Skeletal muscle tissue (tissue), 4 donors: ENCODE results near the gene FNTB. TPM values are rescaled to one million over a fixed set of nuclear protein-coding genes. Genes with fewer than 3 reads are reported as not detected.

Source experiments
- H3K27ac ChIP-seq: one replicate; pipeline ENCODE4 v1.7.0; 2013; ENCODE audit warnings: mild to moderate bottlenecking, low read depth, low read length, inconsistent platforms
- H3K27me3 ChIP-seq, 3 donors: one replicate each; pipeline ENCODE4 v1.7.0; 2013; ENCODE audit warnings: low read length in 3 of 3; ENCODE audit not compliant: control insufficient read depth in 3 of 3, insufficient read depth in 3 of 3
- H3K36me3 ChIP-seq, 3 donors: one replicate each; pipeline ENCODE4 v1.7.0; 2013; ENCODE audit warnings: low read length in 3 of 3; ENCODE audit not compliant: control insufficient read depth in 3 of 3, insufficient read depth in 3 of 3
- H3K4me1 ChIP-seq, 3 donors: one replicate each; pipeline ENCODE4 v1.7.0; 2013; ENCODE audit warnings: low read length in 3 of 3, mild to moderate bottlenecking in 3 of 3; ENCODE audit not compliant: control insufficient read depth in 3 of 3, insufficient read depth in 3 of 3
- H3K4me3 ChIP-seq, 3 donors: one replicate each; pipeline ENCODE4 v1.7.0; 2013; ENCODE audit warnings: low read length in 3 of 3
- H3K9ac ChIP-seq, 3 donors: one replicate each; pipeline ENCODE4 v1.7.0; 2013; ENCODE audit warnings: low read length in 3 of 3, mild to moderate bottlenecking in 3 of 3, moderate library complexity in 2 of 3, low read depth in 1 of 3
- H3K9me3 ChIP-seq, 3 donors: one replicate each; pipeline ENCODE4 v1.7.0; 2013; ENCODE audit warnings: low read length in 3 of 3; ENCODE audit not compliant: control insufficient read depth in 3 of 3
- total RNA-seq: library from RNA; depleted of rRNA; stranded (reverse); fragments of >200 nt; gene quantifications from one replicate; pipeline ENCODE4 v1.2.3, GENCODE V29; 2014
- donor health status: Osteomylitis.

FNTB gene
- total RNA-seq, 1 donor from 2014 or later = 5.7 TPM

DNA sequence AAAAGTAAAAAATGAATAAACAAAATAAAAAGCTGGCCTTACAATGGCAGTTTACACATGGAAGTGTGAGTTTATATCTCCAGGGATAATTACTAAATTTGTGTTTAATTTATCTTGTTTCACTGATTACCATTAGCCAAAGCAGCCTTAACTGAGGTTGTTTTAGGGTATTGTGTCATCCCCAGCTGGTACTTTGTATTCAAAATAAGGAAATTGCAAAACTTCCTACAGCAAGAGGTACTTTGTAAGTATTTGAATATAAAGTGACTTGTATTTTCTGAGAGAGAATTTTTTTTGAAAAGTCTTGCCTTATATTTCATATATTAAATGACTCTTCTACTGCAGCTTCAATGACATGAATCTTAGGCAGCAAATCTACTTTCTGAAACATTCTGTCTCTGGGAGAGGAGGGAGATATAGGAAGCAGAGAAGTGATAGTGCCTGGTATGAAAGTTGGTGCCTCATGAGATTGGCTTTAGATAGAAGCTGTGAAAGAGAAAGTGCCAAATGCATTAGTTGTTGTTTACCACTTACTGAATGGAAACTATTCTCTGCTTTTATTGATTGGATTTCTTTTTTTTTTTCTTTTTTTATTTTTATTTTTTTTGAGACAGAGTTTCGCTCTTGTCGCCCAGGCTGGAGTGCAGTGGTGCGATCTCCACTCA is 6.7 kb downstream of the FNTB start:
- Histone ChIP-seq H3K27ac (no peak overlapping the region), H3K9ac (no peak overlapping the region), H3K9me3 (no peaks in the 10 kb centered on the region), H3K36me3 (no peaks in the 10 kb centered on the region), H3K4me1 (peaks cover 2 to 10% (median 3%) of the 10 kb centered on the region in 3 donors), H3K4me3 (no peak overlapping the region), H3K27me3 (no peaks in the 10 kb centered on the region)

- Histone ChIP-seq H3K36me3 (no peaks in the 10 kb centered on the region), H3K4me3 (no peak overlapping the region), H3K27ac (no peak overlapping the region), H3K4me1 (peaks cover 0 to 6% (median 2%) of the 10 kb centered on the region in 3 donors), H3K27me3 (no peaks in the 10 kb centered on the region), H3K9ac (no peak overlapping the region), H3K9me3 (no peaks in the 10 kb centered on the region)
Observed at GRCh38 chr14:64994540-64994939, 7.8 kb downstream of the FNTB start.

DNA sequence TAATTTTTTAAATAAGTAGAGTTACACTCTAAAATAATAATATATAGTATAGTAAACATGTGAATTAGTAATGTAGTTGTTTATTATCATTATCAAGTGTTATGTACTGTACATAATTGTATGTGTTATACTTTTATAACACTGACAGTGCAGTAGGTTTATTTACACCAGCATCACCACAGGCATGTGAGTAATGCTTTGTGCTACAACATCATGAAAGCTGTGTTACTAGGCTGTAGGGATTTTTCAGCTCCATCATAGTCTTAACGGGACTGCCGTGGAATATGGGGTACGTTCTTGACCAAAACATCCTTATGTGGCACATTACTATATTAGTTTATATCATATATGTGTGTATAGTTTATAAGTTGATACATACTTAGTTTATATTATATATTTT is 8.6 kb downstream of the FNTB start:
- H3K36me3 ChIP-seq = no peaks in the 10 kb centered on the region
- H3K9me3 ChIP-seq = no peaks in the 10 kb centered on the region
- no peak overlapping the region for H3K9ac ChIP-seq
- H3K4me1 ChIP-seq = no peaks in the 10 kb centered on the region
- no peaks in the 10 kb centered on the region for H3K27me3 ChIP-seq
- H3K27ac ChIP-seq = no peak overlapping the region
- H3K4me3 ChIP-seq = no peak overlapping the region

DNA sequence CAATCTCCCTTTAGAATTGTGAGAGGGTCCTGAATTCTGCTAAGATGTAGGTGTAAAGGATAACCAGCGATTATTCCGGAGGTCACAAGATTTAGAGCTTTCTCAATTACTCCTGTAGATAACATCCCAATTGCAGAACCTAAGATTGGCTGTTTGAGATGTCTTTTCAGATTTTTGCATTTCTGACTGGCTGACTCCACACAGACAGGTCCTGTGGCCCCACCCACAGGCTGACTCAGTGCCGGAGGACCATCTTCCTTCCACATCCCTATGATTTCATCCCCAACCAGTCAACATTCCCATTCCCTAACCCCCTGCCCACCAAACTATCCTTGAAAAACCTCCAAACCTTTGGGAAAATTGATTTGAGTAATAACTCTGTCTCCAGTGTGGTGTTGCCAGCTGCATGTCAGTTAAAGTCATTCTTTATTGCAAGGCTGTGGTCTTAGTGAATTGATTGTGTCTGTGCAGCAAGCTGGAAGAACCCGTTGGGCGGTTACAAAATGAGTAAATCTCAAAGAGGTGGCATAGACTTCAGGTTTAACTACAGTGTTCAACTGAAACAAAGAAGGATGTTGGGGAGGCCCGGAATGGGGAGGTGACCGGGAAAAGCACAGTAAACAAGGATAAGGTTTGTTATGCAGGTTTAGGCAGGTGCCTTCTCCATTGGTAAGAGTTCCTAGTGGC is 10.6 kb downstream of the FNTB start:
- no peak overlapping the region for H3K27ac ChIP-seq
- no peaks in the 10 kb centered on the region for H3K4me1 ChIP-seq
- no peaks in the 10 kb centered on the region for H3K9me3 ChIP-seq
- H3K27me3 ChIP-seq = no peaks in the 10 kb centered on the region
- H3K9ac ChIP-seq = no peak overlapping the region
- H3K4me3 ChIP-seq = no peak overlapping the region
- no peaks in the 10 kb centered on the region for H3K36me3 ChIP-seq

GRCh38 chr14:64998455-64998931 is 11.8 kb downstream of the FNTB start:
- H3K36me3 ChIP-seq = no peaks in the 10 kb centered on the region
- no peaks in the 10 kb centered on the region for H3K27me3 ChIP-seq
- no peak overlapping the region for H3K27ac ChIP-seq
- H3K4me1 ChIP-seq = no peaks in the 10 kb centered on the region
- H3K9ac ChIP-seq = no peak overlapping the region
- no peak overlapping the region for H3K4me3 ChIP-seq
- H3K9me3 ChIP-seq = no peaks in the 10 kb centered on the region

DNA sequence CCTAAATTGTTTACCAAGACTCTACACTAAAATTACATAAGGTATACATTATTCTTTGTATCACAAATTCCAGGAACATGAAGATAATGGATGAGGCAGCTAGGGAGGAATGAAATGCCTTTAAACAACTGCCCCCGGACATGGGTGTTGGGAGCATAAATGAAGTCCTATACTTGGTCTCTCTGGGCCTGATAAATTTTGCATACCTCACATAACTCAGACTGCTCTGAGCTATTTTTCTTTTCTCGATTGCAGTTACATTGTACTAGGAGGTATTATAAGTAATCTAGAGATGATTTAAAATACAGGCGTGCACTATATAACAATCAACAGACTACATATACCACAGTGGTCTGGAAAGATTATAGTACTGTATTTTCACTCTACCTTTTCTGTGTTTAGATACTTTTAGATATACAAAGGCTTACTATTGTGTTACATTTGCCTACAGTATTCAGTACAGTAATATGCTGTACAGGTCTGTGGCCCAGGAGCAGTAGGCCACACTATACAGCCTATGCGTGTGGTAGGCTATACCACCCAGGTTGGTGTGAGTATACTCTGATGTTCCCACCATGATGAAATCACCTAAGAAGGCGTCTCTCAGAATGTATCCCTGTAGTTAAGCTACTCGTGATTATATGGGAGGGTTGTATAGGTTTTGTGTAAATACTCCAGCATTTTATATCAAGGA is 14.3 kb downstream of the FNTB start:
- no peak overlapping the region for H3K9ac ChIP-seq
- peaks cover 0 to 4% (median 3%) of the 10 kb centered on the region in 3 donors for H3K36me3 ChIP-seq
- no peaks in the 10 kb centered on the region for H3K27me3 ChIP-seq
- H3K4me1 ChIP-seq = peaks cover 1 to 5% (median 4%) of the 10 kb centered on the region in 3 donors
- no peak overlapping the region for H3K4me3 ChIP-seq
- no peaks in the 10 kb centered on the region for H3K9me3 ChIP-seq
- no peak overlapping the region for H3K27ac ChIP-seq

DNA sequence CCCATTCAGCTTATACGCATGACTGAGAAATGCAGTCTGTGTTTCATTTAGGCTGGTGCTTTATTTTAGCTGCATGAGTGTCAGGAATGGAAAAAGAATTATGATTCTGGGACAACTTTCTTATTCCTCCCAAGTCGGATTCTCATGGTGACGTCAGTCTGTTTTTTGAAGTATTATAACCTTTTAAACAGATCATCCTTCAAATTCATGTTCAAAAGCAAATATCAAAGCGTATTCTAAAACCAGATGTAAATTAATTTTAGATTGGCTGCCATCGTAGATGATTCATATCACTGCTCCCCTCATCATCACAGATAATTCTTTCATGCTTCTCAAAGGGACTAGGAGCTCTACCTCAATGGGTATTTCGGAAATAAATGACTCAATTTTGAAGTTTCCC is 15.0 kb downstream of the FNTB start:
- H3K27me3 ChIP-seq = no peaks in the 10 kb centered on the region
- peaks cover 0 to 4% (median 3%) of the 10 kb centered on the region in 3 donors for H3K36me3 ChIP-seq
- H3K9me3 ChIP-seq = no peaks in the 10 kb centered on the region
- no peak overlapping the region for H3K4me3 ChIP-seq
- no peak overlapping the region for H3K9ac ChIP-seq
- H3K27ac ChIP-seq = no peak overlapping the region
- peaks cover 2 to 10% (median 10%) of the 10 kb centered on the region in 3 donors for H3K4me1 ChIP-seq

- Histone ChIP-seq H3K4me3 (no peak overlapping the region), H3K27ac (no peak overlapping the region), H3K27me3 (no peaks in the 10 kb centered on the region), H3K4me1 (peaks cover 2 to 11% (median 10%) of the 10 kb centered on the region in 3 donors), H3K36me3 (peaks cover 0 to 4% (median 3%) of the 10 kb centered on the region in 3 donors), H3K9me3 (no peaks in the 10 kb centered on the region), H3K9ac (no peak overlapping the region)
Observed at GRCh38 chr14:65002586-65003210, 16.0 kb downstream of the FNTB start.

DNA sequence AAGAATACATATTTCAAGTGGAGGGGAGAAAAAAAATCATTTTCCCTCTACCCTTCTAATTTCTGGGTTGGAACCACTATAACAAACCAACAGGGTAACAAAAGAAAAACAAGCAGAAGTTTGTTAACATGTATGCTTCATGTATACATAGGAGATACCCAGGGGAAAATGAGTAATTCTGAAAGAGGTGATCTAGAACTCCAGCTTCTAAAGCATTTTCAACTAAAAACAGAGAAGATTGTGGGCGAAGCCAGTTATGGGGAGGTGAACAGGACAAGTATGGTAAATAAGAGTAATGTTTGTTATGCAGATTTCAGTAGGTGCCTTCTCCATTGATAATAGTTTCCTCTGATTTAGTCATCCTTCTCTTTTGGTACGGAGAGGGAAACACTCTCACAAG is 16.7 kb downstream of the FNTB start:
- Histone ChIP-seq H3K9me3 (no peaks in the 10 kb centered on the region), H3K4me1 (peaks cover 2 to 11% (median 10%) of the 10 kb centered on the region in 3 donors), H3K4me3 (no peak overlapping the region), H3K27me3 (no peaks in the 10 kb centered on the region), H3K9ac (no peak overlapping the region), H3K27ac (no peak overlapping the region), H3K36me3 (peaks cover 0 to 6% (median 4%) of the 10 kb centered on the region in 3 donors)
